ENCODE measurements around the gene FUT9.
"Not testable (repeated sequence)": the region's sequence is repeated elsewhere in the genome, so short reads cannot be mapped to it uniquely, and the experiment has no call there.

FUT9 gene

GRCh38 chr6:96249755-96250154, 234.0 kb downstream of the FUT9 start:
- no peaks in the 10 kb centered on the region for H3K27me3 ChIP-seq (ENCODE audit: control insufficient read depth in 3 of 3, insufficient read depth in 3 of 3, low read depth in 1 of 3, low read length in 3 of 3)
- DNase-seq (ENCODE audit: low spot score) = no peak

GRCh38 chr6:96257751-96258150, 242.0 kb downstream of the FUT9 start:
- H2BK12ac ChIP-seq (ENCODE audit: low read length) = no peak overlapping the region
- no peak overlapping the region for H2BK120ac ChIP-seq (ENCODE audit: low read depth, low read length)
- H3K4me1 ChIP-seq (ENCODE audit: control insufficient read depth in 2 of 2, insufficient read depth in 1 of 2, low read depth in 1 of 2, low read length in 2 of 2) = no peaks in the 10 kb centered on the region

More at GRCh38 chr6:96249755-96250154, 234.0 kb downstream of the FUT9 start:
- H3K14ac ChIP-seq (ENCODE audit: low read length) = no peak overlapping the region
- no peak overlapping the region for H2BK120ac ChIP-seq (ENCODE audit: low read depth, low read length)
- no peak overlapping the region for H2BK5ac ChIP-seq (ENCODE audit: low read length)
- no peaks in the 10 kb centered on the region for H3K36me3 ChIP-seq (replicated peaks in 1 of 2; ENCODE audit: control insufficient read depth in 2 of 2, insufficient read depth in 2 of 2, low read length in 2 of 2)
- H3K4me2 ChIP-seq (ENCODE audit: insufficient read depth, low read length, poor library complexity, severe bottlenecking) = no peak overlapping the region
- no peak overlapping the region for H2BK12ac ChIP-seq (ENCODE audit: low read length)
- H2AK5ac ChIP-seq (ENCODE audit: low read depth, low read length) = no peak overlapping the region
- no peak overlapping the region for H3K27ac ChIP-seq (replicated peaks; ENCODE audit: low read length)
- no peak overlapping the region for H4K91ac ChIP-seq (ENCODE audit: low read depth, low read length, poor library complexity)
- H3K23ac ChIP-seq (ENCODE audit: low read depth, low read length, poor library complexity) = no peak overlapping the region
- H4K8ac ChIP-seq (ENCODE audit: low read depth, low read length) = no peak overlapping the region
- H2AFZ ChIP-seq (ENCODE audit: low read length) = no peak overlapping the region
- no CpG with 5 or more reads among the region's 1 CpG for WGBS, 2 donors (ENCODE audit: extremely low coverage in 2 of 2, insufficient read length in 2 of 2, insufficient replicate concordance in 1 of 2)
- H3K4me1 ChIP-seq (ENCODE audit: control insufficient read depth in 2 of 2, insufficient read depth in 1 of 2, low read depth in 1 of 2, low read length in 2 of 2) = no peaks in the 10 kb centered on the region
- no peak overlapping the region for H2BK15ac ChIP-seq (ENCODE audit: low read length)
- no peaks in the 10 kb centered on the region for H3K79me1 ChIP-seq (ENCODE audit: low read depth, low read length)
- no peak overlapping the region for H3K4me3 ChIP-seq (ENCODE audit: low read length in 2 of 2)
- H3K9me3 ChIP-seq (replicated peaks in 1 of 2; ENCODE audit: control insufficient read depth in 2 of 2, insufficient read depth in 1 of 2, low read depth in 1 of 2, low read length in 2 of 2) = no peaks in the 10 kb centered on the region
- no peak overlapping the region for H3K9ac ChIP-seq (ENCODE audit: low read depth, low read length, poor library complexity)
- no peak overlapping the region for H3K4ac ChIP-seq (ENCODE audit: low read length)
- H3K18ac ChIP-seq (ENCODE audit: low read length) = no peak overlapping the region

GRCh38 chr6:96260787-96261430, 245.1 kb downstream of the FUT9 start:
- H3K9me3 ChIP-seq (replicated peaks in 1 of 2; ENCODE audit: control insufficient read depth in 2 of 2, insufficient read depth in 1 of 2, low read depth in 1 of 2, low read length in 2 of 2); H3K79me1 ChIP-seq (ENCODE audit: low read depth, low read length); H3K23ac ChIP-seq (ENCODE audit: low read depth, low read length, poor library complexity); H3K18ac ChIP-seq (ENCODE audit: low read length); H4K91ac ChIP-seq (ENCODE audit: low read depth, low read length, poor library complexity); H3K4me2 ChIP-seq (ENCODE audit: insufficient read depth, low read length, poor library complexity, severe bottlenecking); H3K4me3 ChIP-seq (ENCODE audit: low read length in 2 of 2); H4K8ac ChIP-seq (ENCODE audit: low read depth, low read length); H3K14ac ChIP-seq (ENCODE audit: low read length); H3K27ac ChIP-seq (replicated peaks; ENCODE audit: low read length); DNase-seq (ENCODE audit: low spot score); H3K36me3 ChIP-seq (replicated peaks in 1 of 2; ENCODE audit: control insufficient read depth in 2 of 2, insufficient read depth in 2 of 2, low read length in 2 of 2); H2AFZ ChIP-seq (ENCODE audit: low read length); H2BK5ac ChIP-seq (ENCODE audit: low read length); H2AK5ac ChIP-seq (ENCODE audit: low read depth, low read length); H3K9ac ChIP-seq (ENCODE audit: low read depth, low read length, poor library complexity); H3K4ac ChIP-seq (ENCODE audit: low read length); H2BK120ac ChIP-seq (ENCODE audit: low read depth, low read length); H2BK12ac ChIP-seq (ENCODE audit: low read length); H3K27me3 ChIP-seq (ENCODE audit: control insufficient read depth in 3 of 3, insufficient read depth in 3 of 3, low read depth in 1 of 3, low read length in 3 of 3); H2BK15ac ChIP-seq (ENCODE audit: low read length); H3K4me1 ChIP-seq (ENCODE audit: control insufficient read depth in 2 of 2, insufficient read depth in 1 of 2, low read depth in 1 of 2, low read length in 2 of 2): not testable (repeated sequence)
- no CpG with 5 or more reads among the region's 37 CpGs for WGBS, 2 donors (ENCODE audit: extremely low coverage in 2 of 2, insufficient read length in 2 of 2, insufficient replicate concordance in 1 of 2)

More at GRCh38 chr6:96257751-96258150, 242.0 kb downstream of the FUT9 start:
- no peak overlapping the region for H3K14ac ChIP-seq (ENCODE audit: low read length)
- no peak overlapping the region for H3K9ac ChIP-seq (ENCODE audit: low read depth, low read length, poor library complexity)
- no peak overlapping the region for H4K8ac ChIP-seq (ENCODE audit: low read depth, low read length)
- H3K9me3 ChIP-seq (replicated peaks in 1 of 2; ENCODE audit: control insufficient read depth in 2 of 2, insufficient read depth in 1 of 2, low read depth in 1 of 2, low read length in 2 of 2) = no peaks in the 10 kb centered on the region
- H3K23ac ChIP-seq (ENCODE audit: low read depth, low read length, poor library complexity) = no peak overlapping the region
- H2AK5ac ChIP-seq (ENCODE audit: low read depth, low read length) = no peak overlapping the region
- no peak overlapping the region for H3K4me3 ChIP-seq (ENCODE audit: low read length in 2 of 2)
- H2AFZ ChIP-seq (ENCODE audit: low read length) = no peak overlapping the region
- no peak overlapping the region for H2BK15ac ChIP-seq (ENCODE audit: low read length)
- no peak overlapping the region for H3K18ac ChIP-seq (ENCODE audit: low read length)
- WGBS, 2 donors (ENCODE audit: extremely low coverage in 2 of 2, insufficient read length in 2 of 2, insufficient replicate concordance in 1 of 2) = no CpG with 5 or more reads among the region's 1 CpG
- H4K91ac ChIP-seq (ENCODE audit: low read depth, low read length, poor library complexity) = no peak overlapping the region
- H3K4me2 ChIP-seq (ENCODE audit: insufficient read depth, low read length, poor library complexity, severe bottlenecking) = no peak overlapping the region
- no peaks in the 10 kb centered on the region for H3K36me3 ChIP-seq (replicated peaks in 1 of 2; ENCODE audit: control insufficient read depth in 2 of 2, insufficient read depth in 2 of 2, low read length in 2 of 2)
- no peak overlapping the region for H3K4ac ChIP-seq (ENCODE audit: low read length)
- H3K79me1 ChIP-seq (ENCODE audit: low read depth, low read length) = no peaks in the 10 kb centered on the region
- no peaks in the 10 kb centered on the region for H3K27me3 ChIP-seq (ENCODE audit: control insufficient read depth in 3 of 3, insufficient read depth in 3 of 3, low read depth in 1 of 3, low read length in 3 of 3)
- no peak overlapping the region for H3K27ac ChIP-seq (replicated peaks; ENCODE audit: low read length)
- DNase-seq (ENCODE audit: low spot score) = no peak
- no peak overlapping the region for H2BK5ac ChIP-seq (ENCODE audit: low read length)
